Kidney capillary endothelial cell (primary cell): ENCODE results near the gene MRPS26.
A peak's percentile ranks its signal among the peaks of the same experiment; 100 is the strongest.
"Not testable (repeated sequence)": the region's sequence is repeated elsewhere in the genome, so short reads cannot be mapped to it uniquely, and the experiment has no call there.

ENCODE experiments used
- DNase-seq: peaks from one replicate; pipeline ENCODE4 v3.0.0-alpha.2; 2018; ENCODE audit warnings: low spot score

MRPS26 gene

DNA sequence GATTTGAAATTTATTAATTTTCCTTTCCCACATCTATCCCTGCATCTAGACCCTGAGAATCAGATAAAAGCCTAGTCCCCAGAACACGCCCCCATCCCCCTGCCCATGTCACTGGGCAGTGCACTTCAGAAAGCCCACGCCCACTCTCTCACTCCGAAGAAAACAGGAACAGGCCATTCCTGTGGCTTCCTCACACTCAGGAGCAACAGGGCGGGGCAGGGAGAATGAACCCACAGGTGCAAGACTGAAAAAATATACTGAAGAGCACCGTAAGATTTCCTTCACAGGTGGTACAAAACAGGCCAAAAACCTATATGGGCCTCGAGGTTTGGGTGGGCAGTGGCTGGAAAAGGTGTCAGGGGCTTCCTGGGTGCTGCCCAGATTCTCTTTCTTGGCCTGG, 29.0 kb downstream of the MRPS26 start:
- no peak for DNase-seq

GRCh38 chr20:3075315-3075714, 29.5 kb downstream of the MRPS26 start:
- not testable (repeated sequence) for DNase-seq

- DNase-seq, result no peak
These were observed 31.8 kb downstream of the MRPS26 start for GRCh38 chr20:3077618-3078134.

GRCh38 chr20:3080939-3081388, 35.1 kb downstream of the MRPS26 start:
- no peak for DNase-seq

- DNase-seq, result no peak
These were observed 35.8 kb downstream of the MRPS26 start for GRCh38 chr20:3081641-3082040.

DNA sequence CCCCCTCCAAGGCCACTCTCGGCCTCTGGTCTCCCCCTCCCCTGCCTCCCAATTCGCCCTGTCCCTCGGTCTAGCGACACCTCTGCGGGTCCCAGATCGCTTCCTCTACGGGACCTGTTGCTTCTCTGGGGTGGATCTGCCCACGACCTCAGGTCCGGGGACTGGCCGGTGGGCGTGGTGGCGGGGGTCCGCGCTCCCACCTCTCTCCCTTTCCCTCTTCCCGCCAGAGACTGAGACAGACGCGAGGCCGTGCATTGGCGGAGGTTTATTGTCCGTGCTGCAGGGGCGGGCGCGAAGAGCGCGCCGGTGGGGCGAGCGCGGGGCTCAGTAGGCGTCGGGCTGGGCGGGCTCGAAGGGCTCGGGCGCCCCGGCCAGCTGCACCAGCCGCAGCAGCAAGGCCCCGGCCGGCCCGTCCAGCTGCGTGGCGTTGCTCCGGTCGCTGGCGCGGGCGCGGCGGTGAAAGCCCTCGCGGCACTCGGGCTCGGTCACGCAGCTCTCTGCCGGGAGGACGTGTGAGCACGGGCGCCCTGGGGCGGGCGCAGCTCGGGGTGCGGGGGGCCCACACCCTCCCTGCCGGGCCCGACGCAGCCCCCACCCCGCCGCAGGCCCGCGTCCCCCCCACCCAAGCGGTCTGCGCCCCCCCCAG, 36.6 kb downstream of the MRPS26 start:
- no peak for DNase-seq

DNA sequence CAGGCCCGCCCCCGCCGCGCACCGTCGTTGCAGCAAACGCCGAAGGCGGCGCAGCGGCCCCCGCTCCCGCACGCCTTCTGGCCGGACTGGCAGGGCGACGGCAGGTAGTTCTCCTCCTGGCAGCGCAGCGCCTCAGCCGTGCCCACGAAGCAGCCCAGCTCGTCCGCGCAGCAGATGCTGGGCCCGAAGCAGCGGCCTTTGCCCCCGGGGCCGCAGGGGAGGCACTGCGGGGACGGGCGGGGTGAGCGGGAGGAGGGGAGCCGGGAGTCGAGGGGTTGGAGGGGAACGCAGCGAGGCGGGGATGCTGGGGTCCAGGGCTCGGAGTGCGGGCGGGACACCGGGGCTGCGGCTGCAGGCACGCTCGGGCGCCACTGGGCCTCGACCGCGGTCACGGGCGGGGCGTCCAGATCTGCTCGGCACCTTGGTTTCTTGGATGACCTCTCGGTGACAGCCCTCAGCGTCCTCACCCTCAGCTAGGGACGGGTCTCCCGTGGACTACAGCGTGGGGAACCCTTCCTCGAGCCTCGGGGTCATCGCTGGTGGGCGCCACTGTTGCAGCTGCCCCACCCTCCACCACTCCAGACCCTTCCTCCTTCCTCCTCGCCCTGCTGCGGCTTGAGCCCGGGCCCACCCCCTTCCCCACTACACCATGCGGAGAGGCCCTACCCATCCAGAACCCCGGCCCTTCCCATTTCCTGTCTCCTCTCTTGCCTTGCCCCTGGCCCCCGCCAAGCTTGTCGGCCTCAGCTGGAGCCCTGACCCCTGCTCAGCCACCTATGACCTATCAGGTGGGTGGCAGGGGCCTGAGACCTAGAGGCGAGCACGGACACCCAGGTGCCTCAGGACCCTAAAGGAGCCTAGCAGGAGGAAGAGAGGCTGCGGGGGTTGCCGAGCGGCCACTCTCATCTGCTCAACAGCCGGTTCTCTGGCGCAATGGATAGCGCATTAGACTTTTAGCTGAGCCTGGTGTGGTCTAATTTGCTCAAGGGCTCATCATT, 37.4 kb downstream of the MRPS26 start:
- DNase-seq, result no peak

GRCh38 chr20:3084283-3084985, 38.6 kb downstream of the MRPS26 start, which contains the start of gene AVP:
TSS of gene AVP (minus strand) at chr20:3084724. CDS start at chr20:3084674, 50 bp downstream.
- no peak for DNase-seq

GRCh38 chr20:3084986-3085360, 39.1 kb downstream of the MRPS26 start:
- no peak for DNase-seq

GRCh38 chr20:3085571-3086072, 39.8 kb downstream of the MRPS26 start:
- DNase-seq, result no peak

DNA sequence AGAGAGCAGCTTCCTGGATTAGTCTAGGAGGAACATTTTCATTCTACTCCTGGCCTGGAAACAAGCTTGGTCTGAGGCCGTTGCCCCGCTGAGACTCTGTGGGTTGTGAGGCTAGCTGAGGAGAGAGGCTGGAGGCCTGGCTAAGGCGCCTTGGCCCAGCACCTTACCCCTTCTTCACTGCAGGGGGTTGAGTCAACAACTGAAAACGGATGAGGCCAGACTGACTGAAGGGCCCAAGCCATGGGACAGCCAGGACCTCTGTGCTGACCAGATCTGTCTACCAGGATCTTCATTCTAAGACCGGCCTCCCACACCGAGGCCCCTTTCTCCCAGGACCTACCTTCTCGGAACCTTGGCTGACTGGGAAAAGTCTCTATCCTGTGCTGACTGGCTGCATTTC, 42.2 kb downstream of the MRPS26 start:
- DNase-seq, result no peak

DNA sequence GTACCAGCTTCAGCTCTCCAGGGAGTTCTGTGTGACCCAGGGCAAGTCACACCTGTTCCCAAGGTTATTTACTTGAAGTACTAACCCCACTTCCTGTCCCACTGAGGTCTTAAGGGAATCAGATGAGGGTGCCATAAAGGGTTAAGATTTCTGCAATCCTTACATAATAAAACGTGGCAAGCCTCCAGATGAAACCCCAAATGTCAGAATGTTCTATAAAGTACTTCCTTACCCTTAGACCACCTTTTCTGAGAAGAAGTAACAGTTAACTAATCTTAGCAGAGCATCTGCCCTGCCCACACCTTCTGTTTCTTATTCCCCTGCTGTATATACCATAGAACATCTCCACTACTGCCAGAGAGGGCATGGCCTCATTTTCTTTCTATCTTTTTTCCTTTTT, 44.7 kb downstream of the MRPS26 start:
- DNase-seq, result no peak

DNA sequence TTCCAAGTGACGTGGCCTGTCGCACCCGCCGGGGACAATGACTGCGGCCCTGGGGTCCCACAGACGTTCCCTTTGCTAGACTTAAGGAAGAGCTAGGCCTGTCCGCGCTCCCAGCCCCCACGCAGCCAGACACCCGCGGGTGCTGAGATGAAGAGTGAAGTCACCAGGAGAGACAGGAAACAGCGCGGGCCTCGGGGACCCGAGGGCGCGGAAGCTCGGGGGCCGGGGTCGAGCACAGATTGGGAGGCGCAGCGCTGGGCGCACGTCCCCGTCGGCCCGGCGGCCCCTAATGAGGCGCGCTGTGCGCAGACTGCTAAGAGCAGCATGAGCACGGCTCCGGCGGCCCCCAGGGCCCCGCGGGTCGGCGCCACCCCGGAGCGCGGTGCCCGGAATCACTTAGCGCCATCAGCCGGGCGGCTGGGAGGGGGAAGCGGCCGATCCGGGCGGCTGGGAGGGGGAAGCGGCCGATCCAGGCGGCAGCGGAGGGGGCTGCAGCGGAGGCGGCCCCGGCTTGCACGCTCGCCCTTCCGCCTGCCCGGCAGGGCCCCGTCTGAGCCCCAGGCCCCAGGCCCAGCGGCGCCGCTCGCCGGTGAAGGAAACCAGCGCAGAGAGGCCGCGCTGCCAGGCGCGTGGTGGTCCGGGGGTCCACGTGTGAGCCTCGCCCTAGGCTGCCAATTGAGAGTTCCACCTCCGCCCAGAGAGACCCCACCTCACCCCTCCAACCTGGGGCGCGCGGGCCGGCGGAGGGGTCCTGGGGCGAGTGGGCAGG, 46.9 kb downstream of the MRPS26 start:
- DNase-seq, result peak; percentile 27

- no peak for DNase-seq
These were observed 48.1 kb downstream of the MRPS26 start for GRCh38 chr20:3093861-3094361.

DNA sequence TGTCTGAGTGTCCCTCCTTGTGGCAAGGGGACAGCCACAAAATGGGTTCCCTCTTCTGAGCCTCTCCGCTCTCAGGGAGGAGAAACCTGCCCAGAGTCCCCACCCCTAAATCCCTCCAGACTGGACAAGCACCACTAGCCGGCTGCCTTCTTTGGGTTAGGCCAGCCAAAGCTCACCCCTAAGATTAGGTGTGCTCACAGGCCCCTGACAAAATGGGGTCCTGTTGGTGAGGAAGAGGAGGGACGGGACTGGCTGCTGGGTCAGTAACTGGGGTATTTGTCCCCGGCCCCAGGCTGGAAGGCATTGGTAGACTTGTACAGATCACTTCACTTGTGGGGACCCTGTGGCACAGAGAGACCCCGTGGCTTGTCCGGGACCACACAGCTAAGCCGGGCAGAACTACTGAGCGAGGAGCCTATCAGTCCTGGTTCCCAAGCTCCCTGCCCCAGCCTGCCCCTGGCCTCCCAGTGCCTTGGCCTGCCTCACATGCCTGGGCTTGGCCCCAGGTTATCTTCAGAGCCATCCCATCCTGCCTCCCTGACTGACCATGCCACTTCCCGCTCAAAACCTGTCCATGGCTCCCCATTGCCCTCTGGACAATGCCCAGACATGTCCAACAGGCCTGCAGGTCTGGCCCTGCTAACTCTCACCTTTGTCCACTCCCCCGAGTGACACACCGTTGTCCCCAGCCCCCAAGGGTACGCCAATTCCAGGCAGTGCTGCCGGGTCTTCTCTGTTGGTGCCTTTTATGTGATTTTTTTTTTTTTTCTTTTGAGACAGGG, 49.2 kb downstream of the MRPS26 start:
- DNase-seq, result no peak
